GM19395 (cell line): ENCODE measurements around the gene MYH7B.

Experiments used
- ATAC-seq: cut with Tn5 transposase; IDR thresholded peaks from one replicate; pipeline ENCODE4 v1.9.1; 2021; ENCODE audit warnings: mild to moderate bottlenecking, moderate library complexity; ENCODE audit not compliant: unreplicated experiment

Gene MYH7B

GRCh38 chr20:34971561-34972235 lies 16.0 kb downstream of the MYH7B start:
- no peak for ATAC-seq

GRCh38 chr20:34974246-34974645 lies 18.6 kb downstream of the MYH7B start:
- no peak for ATAC-seq

DNA sequence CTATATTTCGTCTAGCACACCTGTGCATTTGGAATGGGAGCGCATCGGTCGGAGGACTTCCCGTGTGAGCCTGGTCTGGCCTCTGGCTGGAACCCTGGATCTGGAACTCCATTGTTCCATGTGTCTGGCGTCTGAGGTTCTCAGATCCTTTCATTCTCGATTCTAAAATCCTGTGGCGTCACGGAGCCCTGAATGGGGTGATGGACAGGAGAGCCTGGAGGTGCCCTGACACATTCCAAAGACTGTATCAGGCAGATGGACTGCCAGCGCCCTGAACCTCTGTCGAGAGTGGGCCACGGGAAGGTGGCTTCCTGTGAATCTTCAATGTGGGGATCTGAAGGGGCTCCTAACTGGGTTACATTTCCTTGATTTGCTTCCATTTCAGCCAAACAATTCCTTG lies 20.6 kb downstream of the MYH7B start:
- ATAC-seq, result no peak

- no peak for ATAC-seq
These were observed 21.9 kb downstream of the MYH7B start for GRCh38 chr20:34977365-34978091.

- ATAC-seq, result no peak
These were observed 22.6 kb downstream of the MYH7B start for GRCh38 chr20:34978092-34978744.

- ATAC-seq, result no peak
These were observed 23.9 kb downstream of the MYH7B start for GRCh38 chr20:34979366-34980153.

- no peak for ATAC-seq
These were observed 25.0 kb downstream of the MYH7B start for GRCh38 chr20:34980543-34981233.

DNA sequence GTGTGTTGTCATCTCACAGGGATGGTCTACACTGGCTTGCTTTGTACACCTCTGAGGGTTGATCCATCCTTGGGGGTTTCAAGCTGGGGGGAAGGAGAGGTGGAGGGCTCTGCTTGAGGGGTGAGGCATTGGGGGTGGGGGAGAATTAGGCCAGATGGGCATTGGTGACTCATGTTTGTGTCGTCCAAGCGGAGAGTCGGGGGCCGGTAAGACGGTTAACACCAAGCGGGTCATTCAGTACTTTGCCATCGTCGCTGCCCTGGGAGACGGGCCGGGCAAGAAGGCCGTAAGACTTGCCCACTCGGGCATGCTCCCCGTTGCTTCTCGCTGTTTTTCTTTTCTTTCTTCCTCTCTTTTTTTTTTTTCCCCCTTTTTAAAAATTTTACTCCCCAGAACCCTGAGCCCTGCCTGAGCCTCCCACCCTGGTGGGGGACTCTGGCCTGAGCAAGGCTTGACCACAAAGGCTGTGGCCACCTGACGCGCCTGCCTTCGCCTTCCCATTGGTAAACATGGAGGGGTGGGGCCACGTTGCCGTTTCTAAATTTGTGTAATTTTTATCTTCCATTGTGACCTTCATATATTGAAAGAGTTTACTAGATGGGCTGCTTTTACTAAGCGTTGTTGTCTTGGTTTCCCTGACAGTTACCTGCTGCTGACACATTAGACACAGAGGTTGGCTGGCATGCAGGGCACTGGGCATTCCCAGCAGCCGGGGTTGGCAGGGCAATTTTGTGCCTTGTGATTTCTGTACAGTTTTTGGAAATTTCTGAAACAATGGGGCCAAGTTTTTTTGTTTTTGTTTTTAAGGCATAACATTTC lies 26.8 kb downstream of the MYH7B start:
- ATAC-seq, result no peak

DNA sequence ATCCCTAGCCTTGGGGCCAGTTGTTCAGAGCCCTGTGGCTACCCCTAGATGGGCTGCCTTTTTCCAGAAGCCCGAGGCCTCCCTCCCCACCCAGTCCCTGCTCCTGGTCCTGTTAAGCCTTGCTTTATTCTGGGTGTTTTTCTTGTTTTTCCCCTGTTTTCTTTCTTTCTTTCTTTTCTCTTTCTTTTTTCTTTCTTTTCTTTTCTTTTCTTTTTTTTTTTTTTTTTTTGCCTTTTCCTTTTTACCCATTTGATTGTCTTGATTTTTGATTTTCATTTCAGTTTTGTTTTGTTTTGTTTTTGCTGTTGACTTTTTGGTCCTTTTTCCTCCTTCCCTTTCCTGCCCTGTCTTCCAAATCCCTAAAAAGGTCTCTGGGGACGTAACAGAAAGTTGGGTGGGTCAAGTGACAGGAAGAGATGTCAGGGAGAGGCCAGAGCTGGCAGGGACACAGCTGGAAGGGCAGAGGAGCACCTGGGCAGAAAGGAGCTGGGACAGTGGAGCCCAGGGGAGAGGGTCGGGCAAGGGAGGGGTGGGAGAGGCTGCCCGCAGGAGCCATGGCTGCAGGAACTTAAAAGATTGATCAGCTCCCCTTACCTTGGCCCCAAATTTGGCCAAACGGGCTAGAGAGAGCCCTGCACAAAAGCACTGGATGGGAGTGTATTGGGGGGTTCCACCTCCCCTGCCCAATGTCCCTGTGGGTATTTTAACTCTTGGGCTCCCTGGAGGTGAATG lies 27.6 kb downstream of the MYH7B start:
- no peak for ATAC-seq

DNA sequence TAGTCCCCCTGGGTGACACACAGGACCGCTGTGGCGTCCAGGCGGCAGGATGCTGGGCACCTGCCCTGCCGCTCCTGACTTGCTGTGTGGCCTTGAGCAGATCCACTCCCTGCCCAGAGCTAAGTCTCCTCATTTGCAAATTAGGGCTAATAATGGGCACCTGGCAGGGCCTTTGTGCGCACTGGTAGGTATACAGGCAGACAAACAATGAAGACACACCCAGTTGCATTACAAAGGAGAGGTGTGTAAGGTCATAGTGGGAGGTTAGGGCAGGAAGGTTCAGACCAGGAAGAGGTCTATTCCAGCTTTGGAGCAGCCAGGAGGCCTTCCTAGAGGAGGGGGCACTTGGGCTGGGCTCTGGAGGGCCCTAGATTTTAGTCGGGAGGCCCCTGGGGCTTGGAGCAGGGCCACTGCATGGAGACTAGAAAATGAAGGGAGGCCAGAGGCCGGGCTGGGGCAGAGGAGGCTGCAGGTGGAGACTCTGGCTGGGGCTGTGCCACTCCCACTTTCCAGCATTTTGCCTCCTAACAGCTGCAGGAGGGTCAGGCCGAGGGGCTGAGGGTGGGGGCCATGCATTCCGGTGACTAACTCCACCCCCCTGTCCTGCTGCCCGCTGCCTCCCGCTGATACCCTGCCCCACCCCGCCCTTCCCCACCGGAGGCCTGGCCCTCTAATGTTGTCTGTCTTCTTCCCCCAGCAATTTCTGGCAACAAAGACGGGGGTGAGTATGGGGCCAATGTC lies 28.5 kb downstream of the MYH7B start:
- ATAC-seq, result no peak

DNA sequence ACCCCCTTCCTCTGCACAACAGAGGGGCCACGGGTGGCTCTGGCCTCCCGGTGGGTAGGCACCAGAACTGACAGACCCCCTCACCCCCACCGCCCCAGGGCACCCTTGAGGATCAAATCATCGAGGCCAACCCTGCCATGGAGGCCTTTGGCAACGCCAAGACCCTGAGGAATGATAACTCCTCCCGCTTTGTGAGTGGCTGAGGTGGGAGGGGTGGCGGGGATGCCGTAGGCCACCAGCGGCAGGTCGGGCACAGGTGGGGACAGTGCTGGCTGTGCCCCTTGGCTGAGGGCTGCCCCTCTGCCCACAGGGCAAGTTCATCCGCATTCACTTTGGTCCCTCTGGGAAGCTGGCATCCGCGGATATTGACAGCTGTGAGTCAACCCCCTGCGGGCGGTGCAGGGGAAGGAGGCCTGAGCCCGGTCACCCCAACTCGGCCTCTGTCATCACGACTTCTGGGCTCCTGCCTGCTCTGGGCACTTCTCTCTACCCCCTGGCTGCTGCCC lies 29.1 kb downstream of the MYH7B start:
- no peak for ATAC-seq

GRCh38 chr20:34985461-34986310 lies 30.0 kb downstream of the MYH7B start:
- no peak for ATAC-seq

DNA sequence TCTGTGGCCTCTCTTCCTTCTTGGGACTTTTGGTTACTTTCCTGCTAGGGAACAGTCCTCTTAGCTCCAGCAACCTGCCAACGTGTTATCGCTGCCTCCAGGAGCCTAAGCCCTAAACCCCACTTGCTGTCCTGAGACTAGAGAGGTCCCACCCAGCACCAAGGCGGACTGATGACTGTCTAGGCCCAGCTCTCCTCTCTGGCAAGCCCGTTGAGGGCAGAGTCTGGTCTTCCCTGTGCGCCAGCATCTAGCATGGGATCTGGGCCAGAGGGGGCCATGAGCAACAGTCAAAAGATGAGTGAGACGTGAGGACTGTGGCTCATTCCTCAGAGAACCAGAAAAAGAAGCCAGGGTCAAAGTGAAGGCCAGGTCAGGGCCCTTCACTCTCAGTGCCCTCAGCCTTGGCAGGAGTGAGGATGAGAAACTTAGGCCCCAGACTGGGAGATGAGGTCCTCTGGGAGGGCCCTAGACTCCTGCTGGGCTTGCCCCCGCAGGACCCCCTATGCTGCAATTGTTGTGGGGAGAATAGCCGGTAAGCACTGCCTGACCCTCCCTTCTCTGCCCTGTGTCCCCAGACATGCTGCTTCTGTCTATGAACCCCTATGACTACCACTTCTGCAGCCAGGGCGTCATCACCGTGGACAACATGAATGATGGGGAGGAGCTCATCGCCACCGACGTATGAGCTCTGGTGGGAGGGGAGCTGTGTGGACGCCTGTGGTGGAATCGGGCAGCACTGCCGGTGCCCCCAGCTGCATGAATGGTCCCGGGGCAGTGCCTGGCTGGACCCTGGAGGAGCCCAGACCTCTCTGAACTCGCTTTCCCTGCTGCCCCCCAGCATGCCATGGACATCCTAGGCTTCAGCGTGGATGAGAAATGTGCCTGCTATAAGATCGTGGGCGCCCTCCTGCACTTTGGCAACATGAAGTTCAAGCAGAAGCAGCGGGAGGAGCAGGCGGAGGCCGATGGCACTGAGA lies 30.9 kb downstream of the MYH7B start:
- ATAC-seq, result no peak

- ATAC-seq, result no peak
These were observed 31.9 kb downstream of the MYH7B start for GRCh38 chr20:34987288-34988190.

- ATAC-seq, result no peak
These were observed 32.5 kb downstream of the MYH7B start for GRCh38 chr20:34988191-34988540.
